Naive B cell (primary cell): ENCODE results near the gene DLK2. TPM values are rescaled to one million over a fixed set of nuclear protein-coding genes. Genes with fewer than 3 reads are reported as not detected.

Experiments
- polyA plus RNA-seq, 6 donors: library from polyadenylated mRNA; unstranded; fragments of 300-500 nt; fragmentation: Illumina TruSeq; gene quantifications; one replicate each; pipeline ENCODE4 v1.2.3, GENCODE V29; 2021; ENCODE audit warnings: low read depth in 6 of 6

Gene DLK2
- polyA plus RNA-seq, 6 donors from 2014 or later, result 0.34 to 0.39 (median 0.39) TPM; not detected in 2

Other genes starting within 250 kb of the DLK2 start
- gene DNPH1, start 226.1 kb downstream of the DLK2 start, polyA plus RNA-seq, result 100 to 1,000 TPM; 101 to 176 (median 133) TPM
- not detected for gene TTBK1, start 212.1 kb downstream of the DLK2 start, polyA plus RNA-seq
- under 1 TPM in 1 of 6 donors, not detected in 5; 0.54 TPM for gene SLC22A7, start 157.3 kb downstream of the DLK2 start, polyA plus RNA-seq
- 1 to 10 TPM; 2.7 to 7.8 (median 5.3) TPM for gene CRIP3, start 146.7 kb downstream of the DLK2 start, polyA plus RNA-seq
- 100 to 1,000 TPM in 1 of 6 donors, 10 to 100 TPM in 5; 25.2 to 105 (median 43.4) TPM for gene ZNF318, start 85.9 kb downstream of the DLK2 start, polyA plus RNA-seq
- 10 to 100 TPM in 5 of 6 donors, 1 to 10 TPM in 1; 9.0 to 21.0 (median 12.3) TPM for gene ABCC10, start 28.0 kb downstream of the DLK2 start, polyA plus RNA-seq
- 10 to 100 TPM in 3 of 6 donors, 1 to 10 TPM in 3; 6.9 to 16.7 (median 9.2) TPM for gene TJAP1, start 22.0 kb upstream of the DLK2 start, polyA plus RNA-seq
- not detected for gene LRRC73, start 54.8 kb upstream of the DLK2 start, polyA plus RNA-seq
- 10 to 100 TPM; 72.5 to 97.5 (median 89.9) TPM for gene YIPF3, start 61.4 kb upstream of the DLK2 start, polyA plus RNA-seq
- 10 to 100 TPM in 4 of 6 donors, 1 to 10 TPM in 2; 9.3 to 19.8 (median 13.1) TPM for gene POLR1C, start 61.5 kb upstream of the DLK2 start, polyA plus RNA-seq
- gene XPO5, start 120.5 kb upstream of the DLK2 start, polyA plus RNA-seq, result 10 to 100 TPM in 1 of 6 donors, 1 to 10 TPM in 5; 5.0 to 15.3 (median 7.7) TPM
- gene POLH, start 120.6 kb upstream of the DLK2 start, polyA plus RNA-seq, result 10 to 100 TPM; 15.1 to 41.4 (median 19.1) TPM
- gene GTPBP2, start 173.7 kb upstream of the DLK2 start, polyA plus RNA-seq, result 10 to 100 TPM in 1 of 6 donors, 1 to 10 TPM in 5; 2.5 to 17.3 (median 3.8) TPM
- 10 to 100 TPM; 21.3 to 31.4 (median 27.9) TPM for gene MAD2L1BP, start 180.3 kb upstream of the DLK2 start, polyA plus RNA-seq
- 1 to 10 TPM in 4 of 6 donors, under 1 TPM in 1, not detected in 1; 0.96 to 1.9 (median 1.5) TPM for gene RSPH9, start 189.5 kb upstream of the DLK2 start, polyA plus RNA-seq
- 10 to 100 TPM; 61.1 to 91.0 (median 80.1) TPM for gene MRPS18A, start 232.2 kb upstream of the DLK2 start, polyA plus RNA-seq